ENCODE results near the gene SLC66A1. TPM values are rescaled to one million over a fixed set of nuclear protein-coding genes. Genes with fewer than 3 reads are reported as not detected.
"Not testable (repeated sequence)": the region's sequence is repeated elsewhere in the genome, so short reads cannot be mapped to it uniquely, and the experiment has no call there.

SLC66A1 gene
- total RNA-seq, 1 experiment from 2014 or later: 24.0 TPM

DNA sequence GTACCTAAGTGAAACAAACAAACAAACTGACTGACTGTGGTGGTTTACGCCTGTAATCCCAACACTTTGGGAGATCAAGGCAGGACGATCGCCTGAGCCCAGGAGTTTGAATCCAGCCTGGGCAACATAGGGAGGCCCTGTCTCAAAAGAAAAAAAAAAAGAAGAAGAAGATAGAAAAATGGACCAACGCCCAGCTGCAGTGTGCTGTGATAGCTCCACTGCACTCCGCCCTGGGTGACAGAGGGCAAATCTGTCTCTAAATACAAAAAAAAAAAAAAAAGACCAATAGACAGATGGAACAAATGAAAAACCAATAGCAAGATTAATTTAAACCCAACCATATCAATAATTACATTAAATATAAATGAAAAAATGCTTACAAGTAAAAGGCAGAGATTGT is 37.5 kb upstream of the SLC66A1 start:
- no peaks in the 10 kb centered on the region for H3K27me3 Mint-ChIP-seq (ENCODE audit: insufficient read depth, unreplicated experiment)
- no peaks in the 10 kb centered on the region for H3K9me3 Mint-ChIP-seq (ENCODE audit: unreplicated experiment)
- ChIA-PET POLR2A (no interaction called here), CTCF (no interaction called here)
- no peak for DNase-seq
- intact Hi-C loops (cut with micrococcal nuclease; ENCODE audit: unreplicated experiment): no loop called here
- no peaks in the 10 kb centered on the region for H3K4me1 Mint-ChIP-seq (ENCODE audit: low read depth, unreplicated experiment)
- no peak overlapping the region for H3K4me3 Mint-ChIP-seq (ENCODE audit: unreplicated experiment)
- TF ChIP-seq, protein P1, sequence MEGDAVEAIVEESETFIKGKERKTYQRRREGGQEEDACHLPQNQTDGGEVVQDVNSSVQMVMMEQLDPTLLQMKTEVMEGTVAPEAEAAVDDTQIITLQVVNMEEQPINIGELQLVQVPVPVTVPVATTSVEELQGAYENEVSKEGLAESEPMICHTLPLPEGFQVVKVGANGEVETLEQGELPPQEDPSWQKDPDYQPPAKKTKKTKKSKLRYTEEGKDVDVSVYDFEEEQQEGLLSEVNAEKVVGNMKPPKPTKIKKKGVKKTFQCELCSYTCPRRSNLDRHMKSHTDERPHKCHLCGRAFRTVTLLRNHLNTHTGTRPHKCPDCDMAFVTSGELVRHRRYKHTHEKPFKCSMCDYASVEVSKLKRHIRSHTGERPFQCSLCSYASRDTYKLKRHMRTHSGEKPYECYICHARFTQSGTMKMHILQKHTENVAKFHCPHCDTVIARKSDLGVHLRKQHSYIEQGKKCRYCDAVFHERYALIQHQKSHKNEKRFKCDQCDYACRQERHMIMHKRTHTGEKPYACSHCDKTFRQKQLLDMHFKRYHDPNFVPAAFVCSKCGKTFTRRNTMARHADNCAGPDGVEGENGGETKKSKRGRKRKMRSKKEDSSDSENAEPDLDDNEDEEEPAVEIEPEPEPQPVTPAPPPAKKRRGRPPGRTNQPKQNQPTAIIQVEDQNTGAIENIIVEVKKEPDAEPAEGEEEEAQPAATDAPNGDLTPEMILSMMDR (IDR thresholded peaks at IDR 0.05; ENCODE audit: insufficient read depth in 1 of 2, low read depth in 1 of 2, low read length in 1 of 2, severe bottlenecking in 1 of 2, unreplicated experiment in 1 of 2): no peak
- no peak overlapping the region for H3K27ac Mint-ChIP-seq (ENCODE audit: unreplicated experiment)
- no TSS peak for BruUV-seq (replicated peaks)
- H3K4me3 ChIP-seq (ENCODE audit: low read depth, low read length): no peak overlapping the region
- H3K36me3 ChIP-seq (ENCODE audit: control insufficient read depth, insufficient read depth, low read length): no peaks in the 10 kb centered on the region
- no peaks in the 10 kb centered on the region for H3K27me3 ChIP-seq (replicated peaks; ENCODE audit: control insufficient read depth, insufficient read depth, low read length)
- H3K36me3 Mint-ChIP-seq (ENCODE audit: insufficient read depth, unreplicated experiment): no peaks in the 10 kb centered on the region
- H3K4me1 ChIP-seq: no peaks in the 10 kb centered on the region
- no peaks in the 10 kb centered on the region for H3K9me3 ChIP-seq

DNA sequence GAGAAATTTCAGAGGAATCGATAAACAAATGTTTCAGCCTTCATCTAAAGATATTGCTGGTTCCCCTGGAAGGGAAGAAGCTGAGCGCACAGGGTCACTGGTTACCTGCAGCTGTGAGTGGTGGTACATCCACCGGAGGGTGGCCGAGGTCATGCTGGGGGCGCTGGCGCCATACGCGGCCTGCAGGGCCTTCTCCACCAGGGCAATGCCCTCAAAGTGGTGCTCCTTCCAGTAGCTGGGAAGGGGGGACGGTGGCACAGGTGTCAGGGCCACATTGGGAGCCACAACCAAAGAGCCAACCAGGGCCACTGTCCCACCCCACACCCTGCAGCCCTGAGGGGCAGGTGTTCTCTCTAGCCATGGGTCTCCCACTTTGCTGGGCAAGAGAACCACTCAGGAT is 28.2 kb upstream of the SLC66A1 start:
- BruUV-seq (replicated peaks): no TSS peak
- H3K36me3 Mint-ChIP-seq (ENCODE audit: insufficient read depth, unreplicated experiment): no peaks in the 10 kb centered on the region
- no peak for DNase-seq
- H3K27ac Mint-ChIP-seq (ENCODE audit: unreplicated experiment): no peak overlapping the region
- H3K36me3 ChIP-seq (ENCODE audit: control insufficient read depth, insufficient read depth, low read length): no peaks in the 10 kb centered on the region
- no peaks in the 10 kb centered on the region for H3K4me1 ChIP-seq
- intact Hi-C loops (cut with micrococcal nuclease; ENCODE audit: unreplicated experiment): no loop called here
- ChIA-PET POLR2A (no interaction called here), CTCF (no interaction called here)
- H3K9me3 Mint-ChIP-seq (ENCODE audit: unreplicated experiment): no peaks in the 10 kb centered on the region
- no peaks in the 10 kb centered on the region for H3K9me3 ChIP-seq
- TF ChIP-seq, protein P1 (IDR thresholded peaks at IDR 0.05; ENCODE audit: insufficient read depth in 1 of 2, low read depth in 1 of 2, low read length in 1 of 2, severe bottlenecking in 1 of 2, unreplicated experiment in 1 of 2): no peak
- no peaks in the 10 kb centered on the region for H3K27me3 ChIP-seq (replicated peaks; ENCODE audit: control insufficient read depth, insufficient read depth, low read length)
- H3K4me1 Mint-ChIP-seq (ENCODE audit: low read depth, unreplicated experiment): no peaks in the 10 kb centered on the region
- H3K4me3 ChIP-seq (ENCODE audit: low read depth, low read length): no peak overlapping the region
- no peaks in the 10 kb centered on the region for H3K27me3 Mint-ChIP-seq (ENCODE audit: insufficient read depth, unreplicated experiment)
- no peak overlapping the region for H3K4me3 Mint-ChIP-seq (ENCODE audit: unreplicated experiment)

DNA sequence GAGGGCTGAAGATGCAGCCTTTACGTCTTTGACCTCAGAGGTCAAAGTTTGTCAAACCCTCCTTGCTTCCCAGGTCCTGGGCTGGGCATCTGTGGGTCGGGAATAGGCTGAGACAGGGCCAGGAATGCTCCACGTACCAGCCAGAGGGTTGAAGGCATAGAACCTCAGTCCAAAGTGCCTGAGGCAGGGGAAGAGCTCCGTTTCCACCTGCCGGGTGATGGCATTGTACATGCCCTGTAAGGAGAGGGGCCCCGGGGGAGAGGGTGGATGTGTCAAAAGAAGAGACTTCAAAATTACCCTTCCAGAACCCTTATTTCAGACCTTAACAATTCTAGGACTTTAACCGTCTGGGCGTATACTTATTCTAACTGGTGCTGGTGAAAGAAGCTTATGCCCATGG is 27.2 kb upstream of the SLC66A1 start:
- TF ChIP-seq, protein P1 (IDR thresholded peaks at IDR 0.05; ENCODE audit: insufficient read depth in 1 of 2, low read depth in 1 of 2, low read length in 1 of 2, severe bottlenecking in 1 of 2, unreplicated experiment in 1 of 2): no peak
- CTCF ChIA-PET: no interaction called here

DNA sequence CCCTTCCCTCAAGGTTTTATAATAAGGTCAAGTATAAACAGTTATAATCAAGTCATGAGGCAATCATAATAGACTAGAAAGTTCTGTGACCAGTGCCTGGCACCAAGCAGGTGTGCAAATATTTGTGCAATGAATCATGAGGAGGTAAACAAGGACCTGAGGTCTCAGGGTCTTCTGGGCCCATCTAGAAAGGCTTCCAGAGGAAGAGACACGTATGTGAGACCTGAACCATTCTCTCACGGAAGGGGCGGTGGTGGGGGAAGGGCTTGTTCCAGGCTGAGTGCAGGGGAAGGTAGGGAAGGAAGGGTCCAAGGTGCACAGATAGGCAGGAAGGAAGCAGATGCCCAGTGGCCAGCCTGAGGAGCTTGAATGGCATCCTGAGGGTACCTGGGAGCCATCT is 26.8 kb upstream of the SLC66A1 start:
- BruUV-seq (replicated peaks); H3K27ac Mint-ChIP-seq (ENCODE audit: unreplicated experiment); DNase-seq; H3K27me3 ChIP-seq (replicated peaks; ENCODE audit: control insufficient read depth, insufficient read depth, low read length); intact Hi-C loops (cut with micrococcal nuclease; ENCODE audit: unreplicated experiment); H3K36me3 Mint-ChIP-seq (ENCODE audit: insufficient read depth, unreplicated experiment); H3K36me3 ChIP-seq (ENCODE audit: control insufficient read depth, insufficient read depth, low read length); H3K4me1 ChIP-seq; CTCF ChIA-PET; H3K9me3 ChIP-seq; H3K9me3 Mint-ChIP-seq (ENCODE audit: unreplicated experiment); H3K4me3 ChIP-seq (ENCODE audit: low read depth, low read length); H3K27me3 Mint-ChIP-seq (ENCODE audit: insufficient read depth, unreplicated experiment); H3K4me3 Mint-ChIP-seq (ENCODE audit: unreplicated experiment); POLR2A ChIA-PET: not testable (repeated sequence)
- peaks cover 10% of the 10 kb centered on the region for H3K4me1 Mint-ChIP-seq (ENCODE audit: low read depth, unreplicated experiment)

More for the DNA sequence above, 27.2 kb upstream of the SLC66A1 start:
- Histone ChIP-seq H3K4me3 (ENCODE audit: low read depth, low read length) (no peak overlapping the region), H3K4me1 (no peaks in the 10 kb centered on the region), H3K27me3 (replicated peaks; ENCODE audit: control insufficient read depth, insufficient read depth, low read length) (no peaks in the 10 kb centered on the region), H3K9me3 (no peaks in the 10 kb centered on the region), H3K36me3 (ENCODE audit: control insufficient read depth, insufficient read depth, low read length) (no peaks in the 10 kb centered on the region)
- no peaks in the 10 kb centered on the region for H3K27me3 Mint-ChIP-seq (ENCODE audit: insufficient read depth, unreplicated experiment)
- no TSS peak for BruUV-seq (replicated peaks)
- H3K27ac Mint-ChIP-seq (ENCODE audit: unreplicated experiment): no peak overlapping the region
- POLR2A ChIA-PET: no interaction called here
- peaks cover 9% of the 10 kb centered on the region for H3K4me1 Mint-ChIP-seq (ENCODE audit: low read depth, unreplicated experiment)
- intact Hi-C loops (cut with micrococcal nuclease; ENCODE audit: unreplicated experiment): no loop called here
- no peaks in the 10 kb centered on the region for H3K9me3 Mint-ChIP-seq (ENCODE audit: unreplicated experiment)
- no peak for DNase-seq
- H3K4me3 Mint-ChIP-seq (ENCODE audit: unreplicated experiment): no peak overlapping the region
- no peaks in the 10 kb centered on the region for H3K36me3 Mint-ChIP-seq (ENCODE audit: insufficient read depth, unreplicated experiment)

DNA sequence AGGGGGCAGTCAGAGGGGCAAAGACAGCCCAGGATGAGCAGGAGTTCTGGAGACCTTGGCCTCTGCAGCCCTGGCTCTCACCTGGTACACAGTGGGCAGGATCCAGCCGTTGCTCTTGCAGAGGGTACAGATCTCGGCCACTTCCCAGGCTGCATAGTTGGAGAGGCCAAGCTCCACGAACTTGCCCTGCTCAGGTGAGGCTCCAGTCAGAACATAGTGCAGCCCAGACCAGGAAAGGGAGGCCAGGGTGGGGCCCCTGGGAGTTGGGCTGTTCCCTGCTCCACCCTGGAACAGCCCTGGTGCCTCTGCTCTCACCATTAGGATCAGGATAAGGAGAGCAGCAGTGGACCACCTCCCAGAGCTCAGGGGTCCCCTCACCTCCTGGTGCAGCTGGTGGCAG is 26.3 kb upstream of the SLC66A1 start:
- H3K27me3 ChIP-seq (replicated peaks; ENCODE audit: control insufficient read depth, insufficient read depth, low read length); CTCF ChIA-PET; H3K4me3 Mint-ChIP-seq (ENCODE audit: unreplicated experiment); BruUV-seq (replicated peaks); H3K27ac Mint-ChIP-seq (ENCODE audit: unreplicated experiment); intact Hi-C loops (cut with micrococcal nuclease; ENCODE audit: unreplicated experiment); H3K27me3 Mint-ChIP-seq (ENCODE audit: insufficient read depth, unreplicated experiment); H3K36me3 Mint-ChIP-seq (ENCODE audit: insufficient read depth, unreplicated experiment); H3K36me3 ChIP-seq (ENCODE audit: control insufficient read depth, insufficient read depth, low read length); H3K4me3 ChIP-seq (ENCODE audit: low read depth, low read length); H3K9me3 Mint-ChIP-seq (ENCODE audit: unreplicated experiment); POLR2A ChIA-PET; H3K9me3 ChIP-seq; H3K4me1 ChIP-seq; DNase-seq: not testable (repeated sequence)
- H3K4me1 Mint-ChIP-seq (ENCODE audit: low read depth, unreplicated experiment): peaks cover 10% of the 10 kb centered on the region
